Fibroblast of skin of left quadriceps (primary cell): ENCODE measurements around the gene FNTB.
A peak's percentile ranks its signal among the peaks of the same experiment; 100 is the strongest.
"Not testable (repeated sequence)": the region's sequence is repeated elsewhere in the genome, so short reads cannot be mapped to it uniquely, and the experiment has no call there.

ENCODE experiments used
- DNase-seq, 2 experiments: peaks; one replicate each; pipeline ENCODE4 v3.0.0-alpha.2; 2013; ENCODE audit warnings: low read depth in 2 of 2

FNTB gene

GRCh38 chr14:65012353-65012752 is 25.7 kb downstream of the FNTB start:
- DNase-seq: no peak

- no peak for DNase-seq
These were observed 28.7 kb downstream of the FNTB start for GRCh38 chr14:65015391-65015790.

DNA sequence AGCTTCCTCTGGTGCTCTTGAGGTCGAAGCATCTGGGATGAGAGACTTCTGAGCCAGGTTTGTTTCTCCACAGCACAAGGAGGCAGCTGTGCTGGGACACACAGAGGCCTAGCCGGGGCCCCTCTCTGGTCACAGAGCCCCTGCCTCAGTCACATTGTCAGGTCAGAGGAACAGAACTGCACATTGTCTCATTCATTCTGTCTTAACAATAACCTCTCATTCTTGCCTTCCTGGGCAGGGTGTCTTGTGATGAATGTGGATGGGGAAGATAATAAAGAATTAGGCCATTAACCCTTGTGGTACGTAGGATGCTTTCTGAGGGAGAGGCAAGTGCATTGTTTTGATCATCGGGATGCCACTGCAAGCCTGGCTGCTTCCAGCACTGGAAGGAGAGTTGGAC is 29.8 kb downstream of the FNTB start:
- no peak for DNase-seq

- peak; percentile 50 to 54 for DNase-seq
These were observed 33.4 kb downstream of the FNTB start for GRCh38 chr14:65019944-65020566.

DNA sequence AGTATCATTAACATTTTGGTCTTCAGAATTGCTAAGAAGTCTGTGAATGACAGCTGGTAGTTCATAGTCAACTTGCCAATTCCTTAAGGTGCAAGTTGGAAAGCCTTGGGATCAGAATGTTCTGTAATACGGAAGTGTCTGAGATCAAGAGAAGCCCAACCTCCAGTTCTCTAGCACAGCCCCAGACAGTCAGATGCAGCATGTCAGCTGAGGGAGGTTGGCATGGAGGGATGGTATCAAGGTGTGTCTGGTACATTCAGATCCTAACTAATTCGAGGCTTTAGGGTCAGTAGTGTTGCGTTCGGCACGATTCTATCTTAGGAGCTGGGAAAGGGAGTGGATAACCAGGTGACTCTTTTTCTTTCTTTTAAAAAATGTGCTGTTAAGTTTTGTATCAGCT is 38.3 kb downstream of the FNTB start:
- DNase-seq: no peak

- DNase-seq: no peak
These were observed 39.1 kb downstream of the FNTB start for GRCh38 chr14:65025818-65026217.

DNA sequence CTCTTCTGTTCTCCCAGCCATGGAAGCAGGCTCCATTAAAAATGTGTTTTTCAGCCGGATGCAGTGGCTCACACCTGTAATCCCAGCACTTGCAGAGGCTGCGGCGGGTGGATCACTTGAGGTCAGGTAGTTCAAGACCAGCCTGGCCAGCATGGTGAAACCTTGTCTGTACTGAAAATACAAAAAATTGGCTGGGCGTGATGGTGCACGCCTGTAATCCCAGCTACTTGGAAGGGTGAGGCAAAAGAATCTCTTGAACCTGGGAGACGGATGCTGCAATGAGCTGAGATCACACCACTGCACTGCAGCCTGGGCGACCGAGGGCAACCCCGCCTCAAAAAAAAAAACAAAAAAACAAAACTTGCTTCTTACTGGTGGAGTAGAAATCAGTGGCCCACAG is 39.8 kb downstream of the FNTB start:
- DNase-seq: no peak

DNA sequence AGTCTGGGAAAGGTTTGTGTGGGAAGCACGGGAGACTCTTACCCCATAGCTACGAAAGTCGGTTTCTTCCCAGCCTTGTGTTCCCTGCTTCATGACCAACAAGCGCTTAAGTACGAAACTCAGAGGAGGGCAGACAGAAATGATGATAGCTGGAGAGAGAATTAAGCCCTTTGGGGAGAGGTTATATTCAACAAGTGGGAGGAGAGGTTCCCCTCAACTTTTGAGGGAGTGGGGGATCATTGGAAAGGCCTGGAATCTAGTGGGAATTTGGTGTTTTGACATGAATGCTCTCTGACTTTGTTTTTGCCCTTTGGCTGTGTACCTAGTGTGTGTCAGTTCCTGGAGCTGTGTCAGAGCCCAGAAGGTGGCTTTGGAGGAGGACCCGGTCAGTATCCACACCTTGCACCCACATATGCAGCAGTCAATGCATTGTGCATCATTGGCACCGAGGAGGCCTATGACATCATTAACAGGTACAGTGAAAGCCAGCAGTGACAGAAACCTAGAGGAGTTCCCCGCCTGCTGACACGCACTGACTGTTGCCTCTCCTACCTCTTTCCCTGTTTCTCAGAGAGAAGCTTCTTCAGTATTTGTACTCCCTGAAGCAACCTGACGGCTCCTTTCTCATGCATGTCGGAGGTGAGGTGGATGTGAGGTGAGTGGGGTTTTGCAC is 40.6 kb downstream of the FNTB start:
- no peak for DNase-seq

DNA sequence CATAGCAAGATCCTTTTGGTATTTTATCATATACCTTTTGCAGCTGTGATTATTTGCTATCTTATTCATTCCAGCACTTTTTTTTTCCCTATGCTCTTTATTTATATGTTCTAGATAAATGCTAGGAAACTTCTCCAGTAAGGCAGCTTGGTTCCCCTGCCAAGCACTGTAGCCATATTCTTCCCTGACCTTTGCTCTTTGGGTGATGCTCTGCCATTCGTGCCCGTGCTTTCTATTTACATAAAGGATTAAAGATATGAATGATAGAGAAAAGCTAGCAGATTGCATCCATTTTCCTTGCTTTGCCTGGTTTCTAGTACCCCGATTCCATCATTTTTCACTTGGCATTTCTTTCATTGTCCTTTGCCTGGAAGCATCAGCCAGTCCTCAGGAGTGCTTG is 42.2 kb downstream of the FNTB start:
- no peak for DNase-seq

DNA sequence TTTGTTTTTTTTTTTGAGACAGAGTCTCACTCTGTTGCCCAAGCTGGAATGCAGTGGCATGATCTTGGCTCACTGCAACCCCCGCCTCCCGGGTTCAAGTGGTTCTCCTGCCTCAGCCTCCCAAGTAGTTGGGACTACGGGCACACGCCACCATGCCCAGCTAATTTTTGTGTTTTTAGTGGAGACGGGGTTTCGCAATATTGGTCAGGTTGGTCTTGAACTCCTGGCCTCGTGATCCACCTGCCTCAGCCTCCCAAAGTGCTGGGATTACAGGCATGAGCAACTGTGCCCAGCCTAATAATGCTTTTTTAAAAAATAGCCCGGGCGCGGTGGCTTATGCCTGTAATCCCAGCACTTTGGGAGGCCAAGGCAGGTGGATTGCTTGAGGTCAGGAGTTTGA is 44.6 kb downstream of the FNTB start:
- not testable (repeated sequence) for DNase-seq

DNA sequence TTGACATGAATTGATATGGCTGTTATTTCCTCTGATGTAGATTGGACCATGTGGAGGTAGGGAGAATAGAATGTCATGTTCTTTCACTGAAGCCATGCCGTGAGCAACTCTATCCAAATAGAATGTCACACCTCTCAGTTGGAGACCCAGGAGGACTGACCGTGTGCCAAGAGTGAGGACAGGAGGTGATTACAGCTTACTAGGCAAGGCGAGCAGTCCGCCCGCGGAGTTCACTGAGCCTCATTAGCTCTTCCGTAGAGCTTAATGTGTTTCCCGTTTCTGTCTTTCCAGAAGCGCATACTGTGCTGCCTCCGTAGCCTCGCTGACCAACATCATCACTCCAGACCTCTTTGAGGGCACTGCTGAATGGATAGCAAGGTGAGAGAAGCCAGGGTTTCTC is 45.6 kb downstream of the FNTB start:
- DNase-seq: no peak

GRCh38 chr14:65033181-65033580 is 46.5 kb downstream of the FNTB start:
- no peak for DNase-seq

DNA sequence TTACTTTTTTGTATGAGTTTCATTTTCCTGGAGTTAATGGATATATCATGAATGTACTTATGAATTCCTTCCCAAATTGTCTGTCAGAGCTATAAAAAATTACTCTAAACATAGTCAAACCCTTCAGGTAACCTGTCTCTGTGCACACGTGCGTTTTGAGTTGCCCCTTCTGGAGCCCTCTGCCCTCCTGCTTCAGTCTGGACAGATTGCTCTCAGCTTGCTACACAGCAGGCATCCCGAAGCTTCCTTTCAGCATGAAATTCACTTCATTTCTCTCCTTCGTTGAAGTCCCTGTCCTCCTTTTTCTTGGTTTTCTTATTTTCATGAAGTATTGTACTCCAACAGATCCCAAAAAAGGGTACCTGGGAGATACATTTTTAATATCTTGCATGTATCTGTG is 47.3 kb downstream of the FNTB start:
- no peak for DNase-seq

DNA sequence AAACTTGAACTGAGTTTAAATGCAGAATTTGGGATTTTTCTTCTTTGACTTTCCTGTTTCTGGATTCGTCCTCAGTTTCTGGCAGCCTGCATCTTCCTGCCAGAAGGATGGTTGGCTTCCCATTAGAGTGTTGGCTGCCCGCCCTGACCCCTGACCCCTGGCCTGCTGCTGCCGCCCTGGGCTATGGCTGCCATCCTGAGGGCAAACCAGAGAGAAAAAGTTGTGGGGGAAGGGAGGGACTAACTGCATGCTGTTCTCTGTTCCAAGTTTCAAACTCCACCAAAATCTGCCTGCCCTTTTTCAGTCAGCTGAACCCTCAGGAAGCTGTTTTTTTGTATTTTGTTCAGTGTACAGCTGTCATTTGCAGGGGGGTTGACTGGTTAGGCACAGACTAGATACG is 48.4 kb downstream of the FNTB start:
- no peak for DNase-seq

DNA sequence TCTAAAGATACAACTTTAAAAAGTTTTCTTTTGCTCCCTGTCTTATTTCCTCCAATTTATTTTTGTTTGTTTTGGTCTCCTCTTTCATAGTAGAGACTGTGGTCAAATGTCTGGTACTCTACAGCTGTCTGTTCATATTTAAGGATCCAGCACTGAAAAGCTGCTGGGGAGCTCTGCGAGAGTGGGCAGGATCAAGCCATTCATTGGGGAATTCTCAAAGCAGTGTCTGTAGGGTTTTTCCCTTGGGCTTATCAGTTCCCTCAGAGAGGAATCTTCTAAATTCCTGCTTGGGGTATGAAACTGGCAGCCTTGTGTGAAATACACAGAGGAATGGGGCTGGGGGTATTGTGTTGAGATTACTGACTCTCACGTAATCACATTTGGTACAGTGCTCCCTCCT is 52.3 kb downstream of the FNTB start:
- no peak for DNase-seq

GRCh38 chr14:65040666-65041433 is 54.2 kb downstream of the FNTB start:
- DNase-seq: no peak

- DNase-seq: no peak
These were observed 54.8 kb downstream of the FNTB start for GRCh38 chr14:65041434-65041915.

GRCh38 chr14:65042296-65042695 is 55.6 kb downstream of the FNTB start:
- DNase-seq: no peak

GRCh38 chr14:65042731-65043372 is 56.2 kb downstream of the FNTB start:
- DNase-seq: no peak

GRCh38 chr14:65043893-65044595 is 57.3 kb downstream of the FNTB start:
- DNase-seq: no peak

- no peak for DNase-seq
These were observed 57.9 kb downstream of the FNTB start for GRCh38 chr14:65044596-65044959.

GRCh38 chr14:65045006-65045405 is 58.3 kb downstream of the FNTB start:
- no peak for DNase-seq
